Fibroblast of lung (primary cell): Measurements from ENCODE around the gene CFAP73. TPM values are rescaled to one million over a fixed set of nuclear protein-coding genes. Genes with fewer than 3 reads are reported as not detected.

Source experiments
- DNase-seq, 2 donors: peaks; one replicate each; pipeline versions ENCODE4 v3.0.0 to v3.0.0-alpha.2; 2010; ENCODE audit warnings: low read depth in 2 of 2
- H2AFZ ChIP-seq: 2 replicates; pipeline ENCODE4 v1.5.1; 2012; ENCODE audit warnings: low read length, control low read depth, inconsistent platforms
- H3K27ac ChIP-seq: 2 replicates; pipeline ENCODE4 v1.5.1; 2011; ENCODE audit warnings: low read length, control low read depth; ENCODE audit not compliant: insufficient read depth
- H3K27me3 ChIP-seq: 2 replicates; pipeline ENCODE4 v1.5.1; 2011; ENCODE audit warnings: mild to moderate bottlenecking, low read length; ENCODE audit not compliant: control insufficient read depth, insufficient read depth
- H3K36me3 ChIP-seq: 2 replicates; pipeline ENCODE4 v1.5.1; 2011; ENCODE audit warnings: low read length; ENCODE audit not compliant: control insufficient read depth, insufficient read depth
- H3K4me1 ChIP-seq: 2 replicates; pipeline ENCODE4 v1.5.1; 2011; ENCODE audit warnings: low read length; ENCODE audit not compliant: control insufficient read depth, insufficient read depth; ENCODE audit errors: extremely low read depth
- H3K4me2 ChIP-seq: 2 replicates; pipeline ENCODE4 v1.5.1; 2011; ENCODE audit warnings: low read length, control low read depth; ENCODE audit not compliant: insufficient read depth; ENCODE audit errors: extremely low read depth
- H3K4me3 ChIP-seq, 4 experiments: fragments of 200-600 bp in 1 of 4; sonication (generic) in 1 of 4; replicated peaks in 1 of 4; 2 replicates each; pipeline ENCODE4 v1.5.1; 2011 to 2016; ENCODE audit warnings: low read length in 4 of 4, low read depth in 3 of 4, mild to moderate bottlenecking in 3 of 4, control low read depth in 2 of 4, inconsistent platforms in 1 of 4, mixed read lengths in 1 of 4; ENCODE audit not compliant: insufficient read depth in 1 of 4; ENCODE audit errors: control extremely low read depth in 1 of 4
- H3K79me2 ChIP-seq: 2 replicates; pipeline ENCODE4 v1.5.1; 2012; ENCODE audit warnings: mild to moderate bottlenecking, low read length, inconsistent platforms; ENCODE audit not compliant: control insufficient read depth, insufficient read depth
- H3K9ac ChIP-seq: 2 replicates; pipeline ENCODE4 v1.5.1; 2011; ENCODE audit warnings: mild to moderate bottlenecking, low read length, control low read depth; ENCODE audit not compliant: insufficient read depth
- H3K9me3 ChIP-seq: 2 replicates; pipeline ENCODE4 v1.5.1; 2012; ENCODE audit warnings: low read depth, low read length; ENCODE audit not compliant: control insufficient read depth, insufficient read depth
- H4K20me1 ChIP-seq: 2 replicates; pipeline ENCODE4 v1.5.1; 2011; ENCODE audit warnings: low read length; ENCODE audit not compliant: control insufficient read depth, insufficient read depth; ENCODE audit errors: extremely low read depth
- CTCF ChIP-seq, 2 donors: IDR thresholded peaks in 1 of 2; conservative IDR thresholded peaks in 1 of 2; 1 replicate in 1 of 2; 2 replicates in 1 of 2; pipeline ENCODE4 v1.5.1; 2011 to 2012; ENCODE audit warnings: low read length in 2 of 2, control low read depth in 1 of 2, inconsistent platforms in 1 of 2, low read depth in 1 of 2, mild to moderate bottlenecking in 1 of 2
- EZH2 ChIP-seq: IDR thresholded peaks from 2 replicates; pipeline ENCODE4 v1.5.1; 2012; ENCODE audit warnings: low read length, control low read depth, mild to moderate bottlenecking; ENCODE audit errors: missing control alignments
- polyA plus RNA-seq, 2 donors: library from polyadenylated mRNA; depleted of rRNA in 1 of 2; stranded (reverse) in 1 of 2; unstranded in 1 of 2; fragments of >200 nt; gene quantifications; 2 replicates each; pipeline ENCODE4 v1.2.1, GENCODE V29; 2011 to 2012; ENCODE audit warnings: missing spikeins in 1 of 2
- total RNA-seq: library from RNA; depleted of rRNA; stranded (reverse); fragments of >200 nt; gene quantifications from 2 replicates; pipeline ENCODE4 v1.2.1, GENCODE V29; 2014

The CFAP73 gene
- total and polyA plus RNA-seq, 2 donors (not counting 1 experiment from before 2014, with no cell fraction given): not detected

- Histone ChIP-seq H3K4me2 (no peak overlapping the region), H4K20me1 (no peaks in the 10 kb centered on the region), H2AFZ (no peak overlapping the region), H3K36me3 (peaks cover 31% of the 10 kb centered on the region), H3K27ac (no peak overlapping the region), H3K4me1 (peaks cover 3% of the 10 kb centered on the region), H3K79me2 (no peaks in the 10 kb centered on the region), H3K9me3 (no peaks in the 10 kb centered on the region), H3K9ac (no peak overlapping the region), H3K4me3 (no peak overlapping the region), H3K27me3 (no peaks in the 10 kb centered on the region)
- no peak for TF ChIP-seq CTCF (conservative IDR thresholded peaks at IDR 0.05 in 1 of 2, IDR thresholded peaks at IDR 0.05 in 1 of 2; ENCODE audit: low read depth in 1 of 2, low read length in 2 of 2)
- no peak for DNase-seq
Measured at GRCh38 chr12:113164014-113164413, 14.5 kb downstream of the CFAP73 start.

- no peak for DNase-seq
- no peak overlapping the region for H2AFZ ChIP-seq
Measured at GRCh38 chr12:113165521-113166450, 16.3 kb downstream of the CFAP73 start.

GRCh38 chr12:113167868-113168267 is 18.3 kb downstream of the CFAP73 start:
- DNase-seq: no peak
- peaks cover 25% of the 10 kb centered on the region for H3K36me3 ChIP-seq
- H3K27ac ChIP-seq: no peak overlapping the region
- TF ChIP-seq EZH2 (no peak), CTCF (conservative IDR thresholded peaks at IDR 0.05 in 1 of 2, IDR thresholded peaks at IDR 0.05 in 1 of 2; ENCODE audit: low read depth in 1 of 2, low read length in 2 of 2) (no peak)
- H3K4me3 ChIP-seq: no peak overlapping the region
- H3K4me1 ChIP-seq: no peaks in the 10 kb centered on the region
- H3K79me2 ChIP-seq: no peaks in the 10 kb centered on the region
- H2AFZ ChIP-seq: no peak overlapping the region
- H3K9me3 ChIP-seq: no peaks in the 10 kb centered on the region
- H3K4me2 ChIP-seq: no peak overlapping the region
- no peaks in the 10 kb centered on the region for H3K27me3 ChIP-seq
- no peak overlapping the region for H3K9ac ChIP-seq
- no peaks in the 10 kb centered on the region for H4K20me1 ChIP-seq

More at GRCh38 chr12:113165521-113166450, 16.3 kb downstream of the CFAP73 start:
- Histone ChIP-seq H3K27me3 (no peaks in the 10 kb centered on the region), H3K9me3 (no peaks in the 10 kb centered on the region), H3K36me3 (peaks cover 31% of the 10 kb centered on the region), H3K79me2 (no peaks in the 10 kb centered on the region), H3K4me3 (no peak overlapping the region), H4K20me1 (no peaks in the 10 kb centered on the region), H3K4me1 (peaks cover 3% of the 10 kb centered on the region), H3K9ac (no peak overlapping the region), H3K4me2 (no peak overlapping the region), H3K27ac (no peak overlapping the region)
- no peak for TF ChIP-seq CTCF (conservative IDR thresholded peaks at IDR 0.05 in 1 of 2, IDR thresholded peaks at IDR 0.05 in 1 of 2; ENCODE audit: low read depth in 1 of 2, low read length in 2 of 2)
- TF ChIP-seq EZH2: no peak
